ENCODE measurements around the gene SF1. TPM values are rescaled to one million over a fixed set of nuclear protein-coding genes. Genes with fewer than 3 reads are reported as not detected.
A peak's percentile ranks its signal among the peaks of the same experiment; 100 is the strongest.

Gene SF1
- total RNA-seq, 2 donors from 2014 or later, result 331 to 399 TPM

- Histone ChIP-seq H3K27me3 (ENCODE audit: control insufficient read depth, insufficient read depth, low read length, poor library complexity, severe bottlenecking) (no peaks in the 10 kb centered on the region), H3K9me3 (ENCODE audit: control insufficient read depth, low read length) (no peaks in the 10 kb centered on the region), H3K4me3 (ENCODE audit: low read length) (no peak overlapping the region), H3K27ac (ENCODE audit: low read depth, low read length) (peak overlapping the region; percentile 4), H3K4me1 (ENCODE audit: control insufficient read depth, insufficient read depth, low read length) (peaks cover 16% of the 10 kb centered on the region), H3K9ac (ENCODE audit: extremely low read depth, low read length, poor library complexity, severe bottlenecking) (no peak overlapping the region), H3K36me3 (ENCODE audit: control insufficient read depth, insufficient read depth, low read length) (peaks cover 68% of the 10 kb centered on the region)
- Mint-ChIP-seq H3K27me3 (ENCODE audit: insufficient read depth) (no peaks in the 10 kb centered on the region), H3K4me1 (peaks cover 40% of the 10 kb centered on the region), H3K4me3 (no peak overlapping the region), H3K36me3 (ENCODE audit: low read depth) (peaks cover 67% of the 10 kb centered on the region), H3K27ac (peak overlapping the region; percentile 87), H3K9me3 (no peaks in the 10 kb centered on the region)
- WGBS, 2 experiments (ENCODE audit: insufficient coverage in 1 of 2, insufficient read length in 1 of 2), result 92 to 94% methylated on average over 7 to 8 of the region's 8 CpGs
- DNase-seq, result peak; percentile 38
- no peak for TF ChIP-seq CTCF (conservative IDR thresholded peaks at IDR 0.05)
Observed at GRCh38 chr11:64764753-64765152, 13.6 kb downstream of the SF1 start.

GRCh38 chr11:64764040-64764611, 14.2 kb downstream of the SF1 start:
- Histone ChIP-seq H3K4me1 (ENCODE audit: control insufficient read depth, insufficient read depth, low read length) (peaks cover 16% of the 10 kb centered on the region), H3K27ac (ENCODE audit: low read depth, low read length) (peak overlapping the region; percentile 77), H3K27me3 (ENCODE audit: control insufficient read depth, insufficient read depth, low read length, poor library complexity, severe bottlenecking) (no peaks in the 10 kb centered on the region), H3K9me3 (ENCODE audit: control insufficient read depth, low read length) (no peaks in the 10 kb centered on the region), H3K9ac (ENCODE audit: extremely low read depth, low read length, poor library complexity, severe bottlenecking) (no peak overlapping the region), H3K36me3 (ENCODE audit: control insufficient read depth, insufficient read depth, low read length) (peaks cover 62% of the 10 kb centered on the region), H3K4me3 (ENCODE audit: low read length) (no peak overlapping the region)
- H3K4me1 Mint-ChIP-seq, result peaks cover 46% of the 10 kb centered on the region
- H3K27me3 Mint-ChIP-seq (ENCODE audit: insufficient read depth), result no peaks in the 10 kb centered on the region
- H3K36me3 Mint-ChIP-seq (ENCODE audit: low read depth), result peaks cover 61% of the 10 kb centered on the region
- H3K9me3 Mint-ChIP-seq, result no peaks in the 10 kb centered on the region
- 87 to 89% methylated on average over 9 to 10 of the region's 11 CpGs for WGBS, 2 experiments (ENCODE audit: insufficient coverage in 1 of 2, insufficient read length in 1 of 2)
- peak overlapping the region; percentile 87 for H3K27ac Mint-ChIP-seq
- no peak for DNase-seq
- no peak for TF ChIP-seq CTCF (conservative IDR thresholded peaks at IDR 0.05)
- H3K4me3 Mint-ChIP-seq, result peak overlapping the region; percentile 8

GRCh38 chr11:64763526-64764039, 14.8 kb downstream of the SF1 start:
- peaks cover 46% of the 10 kb centered on the region for H3K4me1 Mint-ChIP-seq
- H3K36me3 ChIP-seq (ENCODE audit: control insufficient read depth, insufficient read depth, low read length), result peaks cover 56% of the 10 kb centered on the region
- TF ChIP-seq CTCF (conservative IDR thresholded peaks at IDR 0.05), result no peak
- H3K4me1 ChIP-seq (ENCODE audit: control insufficient read depth, insufficient read depth, low read length), result peaks cover 16% of the 10 kb centered on the region
- peak overlapping the region; percentile 8 for H3K4me3 Mint-ChIP-seq
- no peaks in the 10 kb centered on the region for H3K27me3 ChIP-seq (ENCODE audit: control insufficient read depth, insufficient read depth, low read length, poor library complexity, severe bottlenecking)
- H3K36me3 Mint-ChIP-seq (ENCODE audit: low read depth), result peaks cover 56% of the 10 kb centered on the region
- peak overlapping the region; percentile 77 for H3K27ac ChIP-seq (ENCODE audit: low read depth, low read length)
- peak overlapping the region; percentile 87 for H3K27ac Mint-ChIP-seq
- no peaks in the 10 kb centered on the region for H3K27me3 Mint-ChIP-seq (ENCODE audit: insufficient read depth)
- H3K9ac ChIP-seq (ENCODE audit: extremely low read depth, low read length, poor library complexity, severe bottlenecking), result no peak overlapping the region
- 78 to 85% methylated on average over 4 to 6 of the region's 6 CpGs for WGBS, 2 experiments (ENCODE audit: insufficient coverage in 1 of 2, insufficient read length in 1 of 2)
- no peaks in the 10 kb centered on the region for H3K9me3 Mint-ChIP-seq
- no peaks in the 10 kb centered on the region for H3K9me3 ChIP-seq (ENCODE audit: control insufficient read depth, low read length)
- H3K4me3 ChIP-seq (ENCODE audit: low read length), result no peak overlapping the region
- DNase-seq, result no peak

All from endodermal cell (in vitro differentiated cells).